Right forelimb (tissue), 1 donor: ENCODE measurements around the gene ME3.
"Not testable (repeated sequence)": the region's sequence is repeated elsewhere in the genome, so short reads cannot be mapped to it uniquely, and the experiment has no call there.

Experiments
- DNase-seq: peaks from one replicate; pipeline ENCODE4 v3.0.0-alpha.2; 2018

ME3 gene

DNA sequence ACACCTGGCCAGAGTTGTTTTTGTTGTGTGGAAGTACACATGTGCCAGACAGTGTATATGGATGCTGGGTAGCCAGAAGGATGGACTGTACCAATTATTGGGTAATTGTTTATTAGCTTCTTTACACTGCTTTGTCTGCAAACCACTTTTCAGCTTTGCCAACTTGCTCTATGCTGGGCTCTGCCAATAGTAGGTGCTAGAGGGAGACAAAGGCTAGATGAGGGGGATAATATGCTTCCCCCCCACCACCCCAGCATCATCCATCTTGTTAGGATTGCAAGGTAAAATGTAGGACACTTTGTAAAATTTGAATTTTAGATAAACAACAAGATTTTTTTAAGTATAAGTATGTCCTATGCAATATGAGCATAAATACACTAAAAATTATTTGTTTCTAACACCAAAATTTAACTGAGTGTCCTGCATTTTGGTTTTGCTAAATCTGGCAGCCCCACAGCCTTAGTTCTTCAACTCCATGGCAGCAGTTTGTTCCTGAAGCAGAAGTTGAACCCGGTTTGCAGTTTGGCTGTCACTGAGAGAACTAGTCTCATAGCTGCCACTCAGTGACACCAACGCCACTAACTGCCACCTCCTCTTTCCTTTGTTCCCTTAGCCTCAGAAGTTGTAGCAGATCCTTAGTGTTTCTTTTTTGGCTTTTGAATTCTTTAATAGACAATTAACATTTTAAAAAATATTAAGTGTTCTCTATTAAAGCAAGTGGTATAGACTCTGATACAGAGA is 219.0 kb downstream of the ME3 start:
- no peak for DNase-seq

GRCh38 chr11:86449993-86450629 is 222.3 kb downstream of the ME3 start:
- DNase-seq = no peak

- DNase-seq = no peak
Observed at GRCh38 chr11:86447763-86448480, 224.5 kb downstream of the ME3 start.

DNA sequence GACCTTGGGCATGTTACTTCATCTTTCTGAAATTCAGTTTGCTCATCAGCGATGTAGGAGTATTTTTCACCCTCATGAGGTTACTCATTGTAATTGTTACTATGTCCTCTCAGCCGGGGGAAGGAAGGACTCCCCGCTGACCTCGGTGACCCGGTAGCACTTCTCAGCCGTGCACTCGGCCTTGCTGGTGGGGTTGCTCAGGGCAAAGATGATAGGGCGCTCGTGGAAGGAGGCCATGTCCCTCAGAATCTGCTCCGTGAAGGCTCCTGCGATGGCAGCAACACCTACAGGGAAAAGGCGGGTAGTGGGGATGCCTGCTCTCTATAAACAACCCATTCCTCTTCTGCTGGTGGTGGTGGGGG is 225.5 kb downstream of the ME3 start:
- no peak for DNase-seq

GRCh38 chr11:86446163-86446923 is 226.1 kb downstream of the ME3 start:
- no peak for DNase-seq

GRCh38 chr11:86444981-86445380 is 227.4 kb downstream of the ME3 start:
- DNase-seq = no peak

- DNase-seq = no peak
Observed at GRCh38 chr11:86443415-86443814, 229.0 kb downstream of the ME3 start.

GRCh38 chr11:86442827-86443226 is 229.6 kb downstream of the ME3 start:
- DNase-seq = no peak

DNA sequence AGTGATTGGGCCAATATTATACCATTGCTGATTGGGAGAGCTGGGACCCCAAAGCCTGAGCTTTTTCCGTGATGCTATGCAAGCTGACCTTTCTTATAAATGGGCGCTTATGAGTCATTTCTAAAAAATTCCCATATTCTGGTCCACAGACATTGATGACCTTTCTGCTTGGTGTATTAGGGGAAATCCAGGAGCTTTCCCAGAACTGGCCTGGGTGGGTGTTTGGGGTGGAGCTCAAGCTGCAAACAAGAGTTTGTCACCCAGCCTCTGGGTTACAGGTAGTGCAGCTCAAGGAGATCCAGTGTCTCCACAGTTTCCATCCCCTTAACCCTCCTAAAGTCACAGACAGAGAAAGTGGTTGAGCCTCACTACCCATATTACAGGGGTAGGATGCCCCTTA is 230.0 kb downstream of the ME3 start:
- DNase-seq = no peak

DNA sequence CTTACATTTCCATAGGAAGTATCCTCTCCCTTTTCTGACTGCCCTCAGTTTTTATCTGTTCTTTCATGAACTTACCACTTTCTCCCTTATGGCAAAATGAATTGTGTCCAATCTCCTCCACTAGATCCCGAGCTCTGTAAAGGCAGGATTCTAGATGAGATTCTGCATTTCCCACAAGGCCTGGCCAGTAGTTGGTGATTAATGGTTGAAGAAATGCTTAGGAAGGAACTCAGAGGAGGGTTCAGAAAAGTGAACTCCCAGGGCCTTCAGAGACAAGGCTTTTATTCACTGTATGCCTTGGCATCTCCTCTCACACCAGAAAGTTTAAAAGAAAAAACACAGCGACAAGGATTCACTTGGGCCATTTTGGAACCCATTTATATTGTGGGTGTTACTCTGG is 231.6 kb downstream of the ME3 start:
- no peak for DNase-seq

DNA sequence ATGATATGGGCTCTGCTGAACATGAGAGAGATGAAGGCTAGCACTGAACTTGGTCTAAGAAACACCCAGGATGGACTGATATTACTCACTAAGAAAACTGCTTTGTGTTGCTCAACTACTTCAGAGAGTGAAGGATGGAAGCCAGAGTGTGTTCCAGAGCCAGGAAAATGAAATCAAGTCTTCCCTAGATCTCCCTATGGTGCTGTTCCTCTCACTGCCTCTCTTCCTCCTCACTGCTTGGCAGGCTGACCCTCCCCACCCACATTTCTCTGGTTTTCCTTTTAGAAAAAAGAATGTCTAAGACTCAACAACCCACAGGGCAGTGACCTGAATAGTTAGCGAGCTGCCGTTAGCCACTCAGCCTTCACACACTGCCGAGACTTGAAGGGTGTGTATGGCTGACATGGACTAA is 232.1 kb downstream of the ME3 start:
- DNase-seq = peak; percentile 56

DNA sequence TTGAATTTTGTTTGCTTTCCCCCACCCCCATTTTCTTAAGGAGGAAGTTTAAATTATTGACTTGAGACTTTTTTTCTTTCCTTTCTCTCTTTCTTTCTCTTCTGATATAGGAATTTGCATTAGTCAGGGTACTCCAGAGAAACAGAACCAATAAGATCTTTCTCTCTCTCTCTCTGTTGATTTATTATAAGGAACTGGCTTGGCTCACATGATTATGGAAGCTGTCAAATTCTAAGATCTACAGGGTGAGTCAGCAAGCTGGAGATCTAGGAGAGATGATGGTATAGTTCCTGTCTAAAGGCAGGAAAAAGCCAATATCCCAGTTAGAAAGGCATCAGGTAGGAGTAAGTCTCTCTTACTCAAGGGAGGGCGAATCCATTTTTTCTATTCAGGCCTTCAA is 233.7 kb downstream of the ME3 start:
- DNase-seq = no peak

GRCh38 chr11:86435711-86436110 is 236.7 kb downstream of the ME3 start:
- DNase-seq = no peak

- not testable (repeated sequence) for DNase-seq
Observed at GRCh38 chr11:86433361-86434095, 238.9 kb downstream of the ME3 start.

DNA sequence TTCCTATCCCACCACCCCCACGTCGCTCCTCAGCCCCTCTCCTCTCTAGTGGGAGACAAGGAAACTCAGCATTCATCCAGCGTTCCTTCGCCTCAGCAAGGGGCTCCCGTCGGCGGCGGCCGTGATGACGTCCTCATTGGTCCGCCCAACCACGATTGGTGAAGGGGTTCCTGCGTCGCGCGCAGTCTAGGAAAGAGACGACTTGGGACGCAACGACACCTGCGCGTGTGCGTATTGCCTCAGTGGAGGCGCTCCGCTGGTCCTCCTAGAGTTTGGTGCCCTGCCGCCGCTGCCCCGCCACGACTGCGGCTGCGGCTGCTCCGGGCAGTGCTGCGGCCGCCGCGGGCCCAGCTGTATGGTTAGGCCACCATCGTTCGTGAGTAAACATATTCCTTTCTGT is 241.2 kb downstream of the ME3 start:
- no peak for DNase-seq

GRCh38 chr11:86427441-86427840 is 245.0 kb downstream of the ME3 start:
- no peak for DNase-seq

DNA sequence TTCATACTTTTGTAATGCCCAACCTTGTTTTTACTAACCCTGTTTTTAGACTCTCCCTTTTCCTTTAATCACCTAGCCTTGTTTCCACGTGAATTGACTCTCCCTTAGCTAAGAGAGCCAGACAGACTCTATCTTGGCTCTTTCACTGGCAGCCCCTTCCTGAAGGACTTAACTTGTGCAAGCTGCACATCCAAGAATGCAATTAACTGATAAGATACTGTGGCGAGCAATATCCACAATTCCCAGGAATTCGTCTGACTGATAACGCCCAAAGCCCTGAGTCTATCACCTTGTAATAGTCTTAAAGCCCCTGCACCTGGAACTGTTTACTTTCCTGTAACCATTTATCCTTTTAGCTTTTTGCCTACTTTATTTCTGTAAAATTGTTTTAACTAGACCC is 248.9 kb downstream of the ME3 start:
- DNase-seq = not testable (repeated sequence)

- DNase-seq = no peak
Observed at GRCh38 chr11:86422371-86422770, 250.0 kb downstream of the ME3 start.

GRCh38 chr11:86421946-86422345 is 250.5 kb downstream of the ME3 start:
- no peak for DNase-seq

GRCh38 chr11:86418917-86419316 is 253.5 kb downstream of the ME3 start:
- no peak for DNase-seq

DNA sequence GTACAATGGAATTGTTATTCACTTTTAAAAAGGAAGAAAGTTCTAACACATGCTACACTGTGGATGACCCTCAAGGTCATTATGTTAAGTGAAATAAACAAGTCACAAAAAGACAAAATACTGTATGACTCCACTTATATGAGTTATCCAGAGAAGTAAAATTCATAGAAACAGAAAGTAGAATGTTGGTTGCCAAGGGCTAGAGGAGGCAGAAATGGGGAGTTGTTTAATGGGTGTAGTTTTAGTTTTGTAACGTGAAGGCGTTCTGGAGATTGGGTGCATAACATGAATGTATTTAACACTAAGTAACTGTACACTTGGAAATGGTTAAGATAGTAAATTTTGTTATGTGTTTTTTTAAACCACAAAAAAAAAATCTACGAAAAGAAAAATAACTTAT is 253.9 kb downstream of the ME3 start:
- DNase-seq = no peak

- DNase-seq = no peak
Observed at GRCh38 chr11:86418106-86418505, 254.3 kb downstream of the ME3 start.

GRCh38 chr11:86416951-86417350 is 255.5 kb downstream of the ME3 start:
- DNase-seq = not testable (repeated sequence)
